ENCODE results near the gene HSP90B1. TPM values are rescaled to one million over a fixed set of nuclear protein-coding genes. Genes with fewer than 3 reads are reported as not detected.

The HSP90B1 gene
- polyA plus RNA-seq, 1 experiment = 272 TPM

GRCh38 chr12:103973909-103974308 is 43.7 kb downstream of the HSP90B1 start:
- no peaks in the 10 kb centered on the region for H3K27me3 ChIP-seq (ENCODE audit: control insufficient read depth, insufficient read depth, low read length)
- H3K4me3 ChIP-seq (ENCODE audit: low read depth, low read length) = no peak overlapping the region
- ChIA-PET CTCF (no interaction called here), POLR2A (no interaction called here)
- no peak for DNase-seq (ENCODE audit: low read depth)
- peaks cover 4% of the 10 kb centered on the region for H3K36me3 ChIP-seq (ENCODE audit: control insufficient read depth, insufficient read depth, low read length)
- TF ChIP-seq, protein P1, sequence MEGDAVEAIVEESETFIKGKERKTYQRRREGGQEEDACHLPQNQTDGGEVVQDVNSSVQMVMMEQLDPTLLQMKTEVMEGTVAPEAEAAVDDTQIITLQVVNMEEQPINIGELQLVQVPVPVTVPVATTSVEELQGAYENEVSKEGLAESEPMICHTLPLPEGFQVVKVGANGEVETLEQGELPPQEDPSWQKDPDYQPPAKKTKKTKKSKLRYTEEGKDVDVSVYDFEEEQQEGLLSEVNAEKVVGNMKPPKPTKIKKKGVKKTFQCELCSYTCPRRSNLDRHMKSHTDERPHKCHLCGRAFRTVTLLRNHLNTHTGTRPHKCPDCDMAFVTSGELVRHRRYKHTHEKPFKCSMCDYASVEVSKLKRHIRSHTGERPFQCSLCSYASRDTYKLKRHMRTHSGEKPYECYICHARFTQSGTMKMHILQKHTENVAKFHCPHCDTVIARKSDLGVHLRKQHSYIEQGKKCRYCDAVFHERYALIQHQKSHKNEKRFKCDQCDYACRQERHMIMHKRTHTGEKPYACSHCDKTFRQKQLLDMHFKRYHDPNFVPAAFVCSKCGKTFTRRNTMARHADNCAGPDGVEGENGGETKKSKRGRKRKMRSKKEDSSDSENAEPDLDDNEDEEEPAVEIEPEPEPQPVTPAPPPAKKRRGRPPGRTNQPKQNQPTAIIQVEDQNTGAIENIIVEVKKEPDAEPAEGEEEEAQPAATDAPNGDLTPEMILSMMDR (IDR thresholded peaks at IDR 0.05; ENCODE audit: insufficient read depth, low read depth, low read length) = no peak

GRCh38 chr12:103975368-103975767 is 45.2 kb downstream of the HSP90B1 start:
- POLR2A ChIA-PET = no interaction called here
- CTCF ChIA-PET = no interaction called here
- no peak overlapping the region for H3K4me3 ChIP-seq (ENCODE audit: low read depth, low read length)
- no peak for DNase-seq (ENCODE audit: low read depth)
- TF ChIP-seq, protein P1 (IDR thresholded peaks at IDR 0.05; ENCODE audit: insufficient read depth, low read depth, low read length) = no peak
- H3K27me3 ChIP-seq (ENCODE audit: control insufficient read depth, insufficient read depth, low read length) = no peaks in the 10 kb centered on the region
- peaks cover 7% of the 10 kb centered on the region for H3K36me3 ChIP-seq (ENCODE audit: control insufficient read depth, insufficient read depth, low read length)

DNA sequence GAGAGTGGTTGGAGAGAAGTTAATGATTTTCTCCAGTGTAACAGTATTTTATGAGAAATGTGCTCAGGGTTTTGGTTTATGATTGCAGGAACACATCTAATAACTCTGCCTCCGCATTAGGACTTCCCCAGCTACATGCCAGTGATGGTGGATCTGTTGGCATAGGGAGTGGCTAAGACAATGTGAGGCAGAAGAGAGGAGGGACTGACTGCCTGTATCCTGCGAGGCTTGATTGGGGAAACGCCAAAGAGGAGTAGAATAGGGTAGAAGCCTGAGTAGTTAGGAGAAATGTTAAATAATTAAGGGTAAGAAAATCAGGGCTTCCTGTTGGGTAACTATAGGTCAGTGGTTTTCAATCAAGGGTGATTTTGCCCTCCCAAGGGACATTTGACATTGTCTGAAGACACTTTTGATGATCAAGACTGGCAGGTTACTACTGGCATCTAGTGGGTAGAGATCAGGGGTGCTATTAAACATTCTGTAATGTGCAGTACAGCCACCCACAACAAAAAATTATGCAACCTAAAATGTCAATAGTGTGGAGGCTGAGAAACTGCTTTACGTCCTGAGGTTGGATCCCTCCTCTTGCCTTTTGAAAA is 48.3 kb downstream of the HSP90B1 start:
- no peak for DNase-seq (ENCODE audit: low read depth)
- H3K36me3 ChIP-seq (ENCODE audit: control insufficient read depth, insufficient read depth, low read length) = peaks cover 7% of the 10 kb centered on the region
- TF ChIP-seq, protein P1 (IDR thresholded peaks at IDR 0.05; ENCODE audit: insufficient read depth, low read depth, low read length) = no peak
- H3K27me3 ChIP-seq (ENCODE audit: control insufficient read depth, insufficient read depth, low read length) = no peaks in the 10 kb centered on the region
- ChIA-PET POLR2A (interaction anchor here (0.6 kb wide), 1 partner anchor 1129 kb away, joined by 3 read pairs; the partner anchor contains the start of gene WASHC4), CTCF (no interaction called here)
- no peak overlapping the region for H3K4me3 ChIP-seq (ENCODE audit: low read depth, low read length)

DNA sequence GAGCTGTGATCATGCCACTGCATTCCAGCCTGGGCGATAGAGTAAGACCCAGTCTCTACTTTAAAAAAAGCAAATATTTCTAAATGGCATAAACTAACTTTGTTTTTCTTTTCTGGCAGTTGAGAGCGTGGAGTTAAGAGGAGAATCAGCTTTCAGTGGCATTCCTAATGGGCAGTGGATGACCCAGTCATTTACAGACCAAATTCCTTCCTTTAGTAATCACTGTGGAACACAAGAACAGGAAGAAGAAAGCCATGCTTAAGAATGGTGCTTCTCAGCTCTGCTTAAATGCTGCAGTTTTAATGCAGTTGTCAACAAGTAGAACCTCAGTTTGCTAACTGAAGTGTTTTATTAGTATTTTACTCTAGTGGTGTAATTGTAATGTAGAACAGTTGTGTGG is 56.6 kb downstream of the HSP90B1 start:
- Histone ChIP-seq H3K36me3 (ENCODE audit: control insufficient read depth, insufficient read depth, low read length) (peaks cover 4% of the 10 kb centered on the region), H3K27me3 (ENCODE audit: control insufficient read depth, insufficient read depth, low read length) (no peaks in the 10 kb centered on the region), H3K4me3 (ENCODE audit: low read depth, low read length) (no peak overlapping the region)
- POLR2A ChIA-PET = interaction anchor here (0.6 to 0.9 kb wide), 2 partner anchors 62 to 79 kb away, joined by 4 read pairs; no protein-coding TSS in a partner anchor
- TF ChIP-seq, protein P1 (IDR thresholded peaks at IDR 0.05; ENCODE audit: insufficient read depth, low read depth, low read length) = no peak
- CTCF ChIA-PET = interaction anchor here (0.6 to 0.9 kb wide), 3 partner anchors 41 to 108 kb away, joined by 3 to 4 read pairs (median 4); no protein-coding TSS in a partner anchor
- DNase-seq (ENCODE audit: low read depth) = peak; percentile 52

DNA sequence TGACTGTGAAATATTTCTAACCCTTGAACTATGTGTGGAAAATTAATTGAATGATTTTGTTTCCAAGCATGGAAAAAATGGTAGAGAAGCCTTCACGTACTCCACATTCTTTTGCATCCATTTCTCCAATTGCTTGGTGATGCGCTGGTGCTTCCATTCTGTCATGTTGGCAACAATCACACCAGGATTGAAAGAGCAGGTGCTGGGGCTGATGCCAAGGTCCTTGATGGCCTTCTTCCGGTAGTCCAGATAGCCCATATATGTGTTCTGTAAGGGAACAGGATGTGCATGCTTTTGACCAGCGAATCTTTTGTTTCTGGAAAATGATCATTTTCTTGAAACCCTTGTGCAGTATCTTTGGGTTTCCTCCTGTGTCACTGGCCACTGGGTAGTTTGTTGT is 64.0 kb downstream of the HSP90B1 start:
- DNase-seq (ENCODE audit: low read depth) = no peak
- Histone ChIP-seq H3K36me3 (ENCODE audit: control insufficient read depth, insufficient read depth, low read length) (no peaks in the 10 kb centered on the region; the same call in 1 of the 2 replicates), H3K4me3 (ENCODE audit: low read depth, low read length) (no peak overlapping the region), H3K27me3 (ENCODE audit: control insufficient read depth, insufficient read depth, low read length) (no peaks in the 10 kb centered on the region)
- ChIA-PET POLR2A (no interaction called here), CTCF (no interaction called here)
- TF ChIP-seq, protein P1 (IDR thresholded peaks at IDR 0.05; ENCODE audit: insufficient read depth, low read depth, low read length) = no peak
